GM19035 (cell line): Measurements from ENCODE around the gene RGS9.

ENCODE experiments used
- ATAC-seq: cut with Tn5 transposase; IDR thresholded peaks from one replicate; pipeline ENCODE4 v1.9.1; 2021; ENCODE audit not compliant: unreplicated experiment

Gene RGS9

DNA sequence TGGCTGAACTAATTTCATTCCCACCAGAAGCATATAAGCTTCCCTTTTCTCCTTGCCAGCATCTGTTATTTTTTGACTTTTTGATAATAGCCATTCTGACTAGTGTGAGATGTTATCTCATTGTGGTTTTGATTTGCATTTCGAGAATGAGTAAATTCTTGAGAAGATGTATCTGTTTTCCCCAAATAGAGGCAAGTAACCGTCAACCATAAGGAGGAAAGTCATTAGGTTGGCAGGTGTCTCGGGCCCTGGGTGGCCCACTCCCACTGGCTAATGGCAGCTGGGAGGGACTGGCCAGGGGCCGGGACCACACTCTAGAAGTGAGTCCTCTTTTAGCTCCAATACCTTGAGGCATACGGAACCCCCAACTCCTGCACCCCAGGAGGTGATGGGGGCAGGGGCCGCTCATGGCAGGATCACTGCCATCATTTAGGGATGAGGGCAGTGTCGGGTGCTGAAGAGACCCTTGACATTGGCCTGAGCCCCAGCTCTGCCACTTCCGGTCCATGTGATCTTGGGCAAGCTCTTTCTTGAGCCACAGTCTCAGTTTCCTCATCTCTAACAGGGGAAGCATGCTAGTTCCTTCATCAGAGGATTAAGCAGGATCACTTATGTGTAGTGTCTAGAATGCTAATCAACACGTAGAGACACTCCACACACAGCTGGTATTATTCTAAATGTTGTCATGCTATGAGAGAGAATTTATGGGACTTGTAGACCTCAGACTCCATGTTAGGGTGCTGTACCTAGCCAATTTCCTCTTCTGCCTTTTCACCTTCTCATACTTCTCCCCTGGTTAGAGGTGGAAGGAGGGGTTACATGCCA is 44.3 kb downstream of the RGS9 start:
- peak; percentile 53 for ATAC-seq

DNA sequence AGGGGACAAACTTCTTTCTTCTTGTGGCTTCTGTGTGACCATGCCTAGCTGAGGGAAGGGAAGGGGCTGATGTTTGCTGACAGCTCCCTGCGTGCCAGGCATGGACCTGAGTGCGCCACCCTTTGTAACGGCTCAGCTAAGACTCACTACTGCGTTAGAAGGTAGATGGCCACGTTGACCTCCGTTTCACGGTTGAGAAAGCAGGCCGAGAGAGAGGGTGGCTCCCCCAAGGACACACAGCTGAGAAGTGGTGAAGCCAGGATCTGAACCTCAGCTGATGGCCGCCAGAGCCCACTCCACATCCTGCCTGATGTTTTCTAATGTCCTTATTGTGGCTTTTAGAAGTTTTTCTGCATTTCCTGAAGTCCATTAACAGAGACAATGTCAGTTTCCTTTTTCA is 45.1 kb downstream of the RGS9 start:
- ATAC-seq: peak; percentile 51

DNA sequence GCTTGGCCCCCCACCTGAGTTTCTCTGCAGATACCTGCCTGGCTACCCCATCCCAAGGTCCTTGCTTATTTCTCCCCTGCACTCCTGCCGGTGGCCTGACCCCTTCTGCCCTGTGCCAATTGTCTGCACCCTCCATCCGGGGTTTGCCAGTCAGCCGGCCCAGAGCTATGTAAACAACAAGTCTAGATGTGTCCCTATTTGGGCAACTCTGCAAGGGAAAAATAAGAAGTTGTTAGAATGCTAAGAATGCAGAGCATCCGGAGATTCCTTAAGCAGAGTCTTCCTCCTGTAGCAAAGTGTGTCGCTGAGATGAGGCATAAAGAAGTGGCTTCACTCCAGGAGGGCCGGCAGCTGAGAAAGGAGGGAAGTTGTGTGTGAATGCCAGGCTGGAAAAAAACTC is 46.6 kb downstream of the RGS9 start:
- ATAC-seq: no peak

DNA sequence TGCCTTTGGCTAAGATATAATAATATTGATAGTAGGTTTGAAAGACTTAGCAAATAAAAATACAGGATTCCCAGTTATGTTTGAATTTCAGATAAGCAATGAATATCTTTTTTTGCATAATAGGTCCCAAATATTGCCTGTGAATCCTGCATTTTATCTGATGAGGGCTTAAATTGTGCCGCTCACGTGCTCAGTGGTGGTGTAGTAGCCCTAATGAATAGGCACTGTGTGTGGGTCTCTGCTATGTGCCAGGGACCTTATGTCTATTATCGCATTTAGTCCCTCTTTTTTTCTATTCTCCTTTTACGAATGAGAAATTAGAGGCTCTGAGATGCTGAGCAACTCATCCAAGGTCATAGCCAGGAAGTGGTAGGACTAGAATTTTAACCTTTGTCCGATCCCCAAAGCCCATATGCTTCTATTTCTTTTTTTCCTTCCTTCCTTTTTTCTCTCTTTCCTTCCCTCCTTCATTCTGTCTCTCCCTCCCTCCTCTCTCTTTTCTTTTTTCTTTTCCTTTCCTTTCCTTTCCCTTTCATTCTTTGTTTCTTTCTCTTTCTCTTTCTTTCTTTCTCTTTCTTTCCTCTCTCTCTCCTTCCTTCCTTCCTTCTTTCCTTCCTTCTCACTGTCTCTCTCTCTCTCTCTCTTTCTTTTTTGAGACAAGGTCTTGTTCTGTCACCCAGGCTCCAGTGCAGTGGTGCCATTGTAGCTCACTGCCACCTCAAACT is 47.2 kb downstream of the RGS9 start:
- ATAC-seq: no peak

DNA sequence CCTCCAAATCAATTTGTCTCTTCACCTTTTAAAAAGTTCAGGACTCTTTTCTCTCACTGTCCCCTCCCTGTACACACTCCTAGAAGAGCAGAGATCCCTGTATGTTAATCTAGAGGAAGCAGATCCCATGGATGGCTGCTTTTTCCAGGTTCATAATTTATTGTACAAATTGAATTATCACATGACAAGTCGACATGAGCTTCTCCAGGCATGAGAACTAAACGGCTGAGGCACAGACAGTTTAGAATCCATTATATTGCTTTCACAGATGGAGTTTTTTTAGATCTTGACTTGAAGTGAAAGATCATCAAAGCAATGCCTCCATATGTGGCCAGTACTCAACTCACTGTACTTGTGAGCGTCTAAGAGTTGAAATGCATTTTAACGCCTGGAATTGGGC is 47.9 kb downstream of the RGS9 start:
- ATAC-seq: no peak

DNA sequence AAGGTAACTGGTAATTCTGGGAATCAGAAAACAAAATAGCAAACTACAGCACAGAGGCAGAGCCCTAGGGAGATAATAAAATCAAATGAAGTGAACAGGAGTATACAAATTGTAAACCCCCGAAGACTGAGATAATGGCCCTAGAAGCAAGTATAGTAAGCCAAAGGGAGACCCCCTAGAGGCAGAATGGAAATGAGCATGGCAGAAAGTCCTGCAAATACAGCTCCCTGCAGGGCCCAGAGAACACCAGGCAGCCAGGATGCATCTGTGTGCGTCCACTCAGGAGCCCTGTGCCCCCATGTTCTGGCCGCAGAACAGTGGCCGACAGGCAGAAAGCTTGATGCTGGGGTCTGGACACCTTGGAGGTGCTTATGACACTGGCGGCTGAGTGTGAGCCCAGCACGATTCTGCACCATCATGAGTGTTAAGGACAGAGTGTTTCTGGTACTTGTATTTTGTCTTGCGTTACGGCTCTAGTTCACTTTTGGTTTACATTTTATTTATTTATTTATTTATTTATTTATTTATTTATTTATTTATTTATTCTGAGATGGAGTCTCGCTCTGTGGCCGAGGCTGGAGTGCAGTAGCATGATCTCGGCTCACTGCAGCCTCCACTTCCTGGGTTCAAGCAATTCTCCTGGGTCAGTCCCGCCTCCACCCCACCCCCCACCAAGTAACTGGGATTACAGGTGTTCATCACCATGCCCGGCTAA is 48.7 kb downstream of the RGS9 start:
- ATAC-seq: no peak

DNA sequence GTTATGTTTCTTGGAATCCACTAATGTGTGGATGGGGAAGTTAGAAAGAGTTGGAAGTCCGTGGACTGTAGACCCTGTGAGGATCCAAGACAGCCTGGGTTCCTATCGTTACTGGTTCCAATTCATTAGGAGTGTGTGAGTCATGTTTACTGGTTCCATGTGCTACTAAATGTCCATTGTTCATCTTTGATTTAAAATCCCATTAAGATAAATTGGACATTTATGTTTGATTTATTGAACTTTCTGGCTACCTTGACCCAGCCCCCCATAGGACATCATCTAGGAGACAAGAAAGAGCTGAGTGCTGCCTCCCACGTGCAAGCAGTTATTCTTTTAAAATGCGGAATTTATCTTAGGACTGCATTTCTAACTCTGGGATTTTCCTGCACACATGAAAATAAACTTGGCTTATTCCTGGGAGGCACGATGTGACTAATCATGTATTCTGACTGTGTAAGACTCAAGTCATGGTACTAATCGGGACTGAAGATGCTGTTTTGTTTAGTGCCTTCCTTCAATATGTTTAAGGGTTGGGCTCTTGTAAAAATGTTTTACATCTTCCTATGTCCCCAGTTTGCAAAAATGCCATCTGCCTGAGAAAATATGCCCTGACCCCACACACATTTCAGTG is 53.4 kb downstream of the RGS9 start:
- no peak for ATAC-seq

DNA sequence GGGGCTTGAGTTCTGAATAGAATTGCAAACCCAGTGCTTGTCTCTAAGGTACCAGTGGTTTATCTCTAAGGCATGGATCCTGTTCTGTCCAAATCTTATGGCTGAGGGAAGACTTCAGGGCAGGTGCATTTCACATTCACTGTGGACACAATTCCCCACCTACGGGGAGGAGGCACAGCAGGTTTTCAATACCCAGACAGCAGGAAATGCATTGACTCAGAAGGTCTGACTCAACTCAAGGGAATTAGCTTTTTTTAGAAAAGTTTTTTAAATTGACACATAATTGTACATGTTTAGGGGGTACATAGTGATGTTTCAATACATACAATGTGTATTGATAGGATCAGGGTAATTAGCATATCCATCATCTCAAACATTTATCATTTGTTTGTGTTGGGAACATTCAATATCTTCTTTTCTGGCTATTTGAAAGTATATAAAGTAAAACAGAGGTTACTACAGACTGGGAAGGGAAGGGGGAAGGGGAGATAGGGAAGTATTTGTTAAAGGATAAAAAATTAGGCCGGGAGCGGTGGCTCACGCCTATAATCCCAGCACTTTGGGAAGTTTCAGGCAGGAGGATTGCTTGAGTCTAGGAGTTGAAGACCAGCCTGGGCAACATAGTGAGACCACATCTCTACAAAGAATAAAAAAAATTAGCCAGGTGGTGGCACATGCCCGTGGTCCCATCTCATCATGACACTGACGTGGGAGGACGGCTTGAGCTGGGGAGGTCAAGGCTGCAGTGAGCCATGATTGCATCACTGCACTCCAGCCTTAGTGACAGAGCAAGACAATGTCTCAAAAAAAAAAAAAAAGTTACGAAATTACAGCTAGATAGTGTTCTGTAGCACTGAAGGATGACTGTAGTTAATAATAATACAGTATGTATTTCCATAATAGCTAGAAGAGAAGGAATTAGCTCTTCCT is 54.9 kb downstream of the RGS9 start:
- no peak for ATAC-seq

DNA sequence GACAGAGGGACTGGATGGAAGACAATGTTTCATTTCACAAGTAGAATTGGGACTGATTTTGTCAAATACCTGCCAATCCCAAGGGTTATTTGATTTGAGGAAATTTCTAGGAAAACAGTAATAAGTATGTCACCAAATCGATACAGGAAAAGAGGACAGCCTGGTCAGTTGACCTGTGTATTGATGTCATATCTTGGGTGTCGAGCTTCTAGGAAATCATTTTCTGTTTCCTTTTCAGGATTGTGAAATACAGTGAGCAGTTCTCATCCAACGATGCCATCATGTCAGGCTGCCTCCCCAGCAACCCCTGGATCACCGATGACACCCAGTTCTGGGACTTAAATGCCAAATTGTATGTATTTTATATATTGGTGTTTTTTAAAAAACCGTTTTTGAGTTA is 56.1 kb downstream of the RGS9 start:
- no peak for ATAC-seq

DNA sequence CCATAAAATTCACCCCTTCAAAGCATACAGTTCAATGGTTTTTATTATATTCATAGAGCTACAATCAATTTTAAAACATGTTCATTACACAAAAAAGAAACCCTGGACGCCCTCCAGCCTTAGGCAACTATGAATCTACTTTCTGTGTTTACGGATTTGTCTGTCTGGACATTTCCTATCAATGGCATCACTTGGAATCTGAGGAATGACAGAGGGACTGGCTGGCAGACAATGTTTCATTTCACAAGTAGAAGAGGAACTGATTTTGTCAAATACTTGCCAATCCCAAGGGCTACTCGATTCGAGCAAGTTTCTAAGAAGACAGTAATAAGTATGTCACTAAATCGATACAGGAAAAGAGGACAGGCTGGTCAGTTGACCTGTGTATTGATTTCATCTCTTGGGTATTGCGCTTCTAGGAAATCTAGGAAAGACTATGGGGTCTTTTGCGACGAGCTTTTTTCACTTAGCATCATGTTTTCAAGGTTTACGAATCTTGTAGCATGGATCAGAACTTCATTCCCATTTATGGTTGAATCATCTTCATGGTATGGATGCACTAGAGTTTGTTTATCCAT is 56.6 kb downstream of the RGS9 start:
- ATAC-seq: no peak

DNA sequence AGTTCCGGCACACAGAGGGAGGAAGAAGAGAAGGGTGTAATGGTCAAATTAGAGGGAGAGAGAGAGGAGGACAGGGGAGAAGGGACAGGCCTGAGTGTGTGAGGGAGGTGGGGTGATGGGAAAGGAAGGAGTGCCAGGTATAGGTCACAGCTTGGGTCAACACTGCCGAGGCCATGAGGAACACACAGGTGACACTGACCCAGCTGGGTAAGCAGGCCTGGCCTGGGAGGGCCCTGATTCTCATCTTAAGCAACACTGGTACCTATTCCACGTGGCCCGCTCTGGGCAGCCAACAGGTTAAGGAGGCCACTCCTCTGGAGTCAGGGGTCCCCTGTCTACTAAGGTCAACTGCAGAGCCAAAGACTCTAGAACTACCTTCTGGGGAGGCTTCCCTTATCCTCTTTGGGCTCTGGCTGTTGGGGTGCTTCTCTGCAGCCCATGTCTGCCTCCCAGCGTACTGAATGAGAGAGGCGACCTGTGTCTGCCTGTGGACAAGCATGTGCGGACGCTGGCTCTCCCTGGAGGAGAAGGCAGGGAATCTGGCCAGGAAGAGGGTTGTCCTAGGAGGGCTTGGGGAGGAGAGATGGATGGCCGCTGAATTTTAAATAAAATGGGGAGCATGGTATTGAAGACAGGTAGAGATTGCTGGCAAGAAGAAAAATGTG is 57.6 kb downstream of the RGS9 start:
- ATAC-seq: no peak

DNA sequence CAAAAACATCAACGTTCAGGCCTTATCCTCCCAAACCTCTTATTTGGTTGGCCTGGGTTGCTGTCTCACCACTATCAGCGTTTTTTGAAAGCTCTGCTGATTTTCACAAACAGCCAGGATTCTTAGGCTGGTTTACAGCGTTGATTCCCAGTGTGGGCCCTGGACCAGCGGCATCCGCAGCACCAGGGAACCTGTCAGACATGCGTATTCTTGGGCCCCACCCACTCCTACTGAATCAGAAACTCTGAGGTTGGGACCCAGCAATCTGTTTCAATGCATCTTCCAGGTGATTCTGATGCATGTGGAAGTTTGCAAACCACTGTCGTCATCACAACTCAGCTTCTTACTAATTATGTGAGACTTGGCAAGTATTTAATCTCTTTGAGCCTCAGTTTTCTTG is 58.5 kb downstream of the RGS9 start:
- no peak for ATAC-seq

DNA sequence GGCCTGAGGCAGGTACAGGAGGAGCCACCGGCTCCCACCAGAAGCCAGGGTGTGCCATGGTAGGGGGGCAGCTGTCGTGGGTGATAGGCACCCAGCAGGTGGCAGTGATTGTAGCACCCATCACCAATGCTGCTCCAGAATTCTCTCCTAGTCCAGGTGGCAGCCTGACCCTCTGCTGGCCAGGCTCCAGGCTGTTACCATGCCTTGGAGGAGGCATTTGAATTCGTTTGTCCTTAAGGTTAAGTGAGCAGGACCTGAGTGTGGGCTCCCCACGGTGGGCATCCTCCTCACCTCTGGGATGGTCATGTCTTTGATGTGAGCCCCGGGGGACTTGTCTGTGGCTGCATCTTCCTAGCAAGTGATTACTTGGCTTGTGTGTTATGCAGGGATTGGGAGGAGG is 59.4 kb downstream of the RGS9 start:
- ATAC-seq: no peak

DNA sequence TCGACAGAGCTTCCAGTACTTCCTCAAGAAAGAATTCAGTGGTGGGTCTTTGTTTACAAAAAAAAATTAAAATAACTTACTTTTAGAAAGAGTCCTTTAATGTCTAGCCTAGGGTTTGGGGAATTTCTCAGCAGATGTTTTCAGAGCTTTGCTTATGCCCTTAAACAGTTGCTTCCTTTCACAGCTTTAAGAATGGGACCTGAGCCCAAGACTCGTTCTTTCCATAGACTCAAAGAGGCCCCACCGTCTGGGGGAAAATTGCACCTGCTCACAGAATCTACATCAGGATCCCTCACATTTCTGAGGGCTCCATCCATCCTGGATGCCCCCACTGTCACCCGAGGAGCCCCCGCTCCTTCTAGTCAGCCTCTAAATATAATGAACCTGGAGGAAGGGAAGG is 60.0 kb downstream of the RGS9 start:
- ATAC-seq: no peak

DNA sequence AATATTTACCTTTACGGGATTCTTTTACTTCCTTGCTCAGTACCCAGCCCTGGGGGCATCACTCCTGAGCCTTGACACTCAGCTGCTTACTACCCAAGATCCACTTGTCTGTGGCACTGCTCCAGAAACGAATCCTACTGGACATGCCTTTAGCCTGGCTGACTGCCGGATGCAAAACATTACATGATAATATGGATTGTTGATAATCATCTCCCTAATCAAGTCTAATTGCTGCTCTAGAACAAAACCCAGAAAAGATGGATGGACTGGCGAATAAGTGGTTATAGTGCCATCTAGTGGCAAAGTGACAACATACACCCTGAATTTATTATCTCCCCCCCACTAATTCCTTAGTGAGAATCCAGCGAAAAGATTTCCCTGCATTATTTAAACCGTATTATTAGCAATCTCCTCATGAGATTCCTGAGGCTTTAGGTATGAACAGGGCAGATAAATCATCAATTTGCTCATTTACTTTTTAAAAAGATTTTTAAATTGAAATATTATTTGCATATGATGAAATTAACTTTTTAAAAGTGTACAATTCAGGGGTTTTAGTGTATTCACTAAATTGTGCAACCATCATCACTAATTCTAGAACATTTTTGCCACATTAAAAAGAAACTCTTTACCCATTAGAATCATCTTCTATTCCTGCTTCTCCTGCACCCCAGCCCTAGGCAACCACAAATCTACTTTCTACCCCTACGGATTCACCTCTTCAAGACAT is 61.6 kb downstream of the RGS9 start:
- ATAC-seq: peak; percentile 50

DNA sequence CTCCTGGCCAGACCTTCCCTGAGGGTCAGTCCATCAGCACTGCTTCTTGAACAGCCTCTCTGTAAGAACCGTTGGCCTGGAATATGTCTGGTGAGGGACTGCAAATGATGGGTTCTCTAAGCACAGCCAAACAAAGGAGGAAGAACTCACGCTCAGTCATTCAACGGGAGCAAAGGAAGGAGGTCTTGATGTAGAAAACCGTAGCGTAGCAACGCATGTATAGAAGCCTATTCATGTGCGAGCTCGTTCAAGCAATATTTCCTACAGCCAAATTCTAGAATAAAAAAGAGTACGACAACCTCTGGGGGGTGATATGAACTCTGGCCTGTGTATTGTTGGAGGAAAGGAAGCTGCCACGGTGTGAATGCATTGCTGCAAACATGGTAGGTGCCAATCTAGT is 64.2 kb downstream of the RGS9 start:
- ATAC-seq: no peak

DNA sequence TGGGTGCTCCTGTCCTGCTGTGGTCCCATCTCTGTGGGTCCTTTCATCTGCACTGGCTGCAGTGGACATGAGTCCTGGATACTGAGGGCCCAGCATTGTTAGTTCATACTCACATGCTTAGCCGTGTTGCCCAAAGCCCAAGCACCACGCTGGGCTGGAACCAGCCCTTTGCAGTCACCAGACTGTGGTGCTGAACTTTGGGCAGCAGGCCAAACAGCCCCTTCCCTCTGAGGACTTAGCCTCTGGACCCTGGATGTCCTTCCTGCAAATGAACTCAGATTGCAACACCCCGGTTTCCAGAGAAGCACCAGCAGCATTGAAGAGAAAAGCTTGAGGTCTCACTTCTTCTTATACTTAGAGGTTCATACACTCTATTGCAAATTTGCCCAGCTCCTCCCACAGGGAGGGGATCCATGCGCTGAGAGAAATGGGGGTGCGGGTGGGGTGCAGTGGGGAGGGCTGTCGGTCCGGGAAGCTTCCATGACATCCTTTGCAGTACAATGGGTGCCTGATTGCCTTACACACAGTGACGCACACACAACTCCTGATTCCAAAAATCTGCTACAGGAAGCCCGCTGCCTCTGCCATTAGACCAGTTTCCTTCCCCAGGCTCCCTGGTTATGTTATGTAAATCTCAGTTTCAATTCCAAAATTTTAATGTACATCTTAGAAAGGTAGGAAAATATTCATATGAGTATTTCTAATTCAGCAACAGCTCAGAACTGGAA is 65.8 kb downstream of the RGS9 start:
- no peak for ATAC-seq

DNA sequence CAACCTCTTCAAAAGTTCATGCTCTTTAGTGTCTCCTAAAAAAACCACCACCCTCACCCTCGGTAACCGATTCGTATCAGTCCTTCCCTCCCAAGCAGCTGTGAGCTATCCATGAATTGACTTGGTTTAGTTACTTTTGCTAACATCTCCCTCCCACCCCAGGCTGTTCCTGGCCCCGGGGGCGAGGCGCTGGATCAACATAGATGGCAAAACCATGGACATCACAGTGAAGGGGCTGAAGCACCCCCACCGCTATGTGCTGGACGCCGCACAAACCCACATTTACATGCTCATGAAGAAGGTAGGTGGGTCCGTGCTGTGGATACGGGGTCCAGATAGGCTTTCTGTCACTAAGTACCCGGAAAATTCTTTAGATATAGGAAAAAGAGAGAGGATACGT is 66.8 kb downstream of the RGS9 start:
- ATAC-seq: no peak
